Prostate gland (tissue), 1 donor: ENCODE measurements around the gene CALHM2.

Experiments
- POLR2A ChIP-seq: fragments of 450-650 bp; IDR thresholded peaks from one replicate; pipeline ENCODE4 v1.6.1; 2016; ENCODE audit warnings: antibody characterized with exemption, mild to moderate bottlenecking
- POLR2AphosphoS5 ChIP-seq: sonication (generic); formaldehyde crosslinking; IDR thresholded peaks from one replicate; pipeline ENCODE4 v1.6.1; 2017; ENCODE audit warnings: antibody characterized with exemption

DNA sequence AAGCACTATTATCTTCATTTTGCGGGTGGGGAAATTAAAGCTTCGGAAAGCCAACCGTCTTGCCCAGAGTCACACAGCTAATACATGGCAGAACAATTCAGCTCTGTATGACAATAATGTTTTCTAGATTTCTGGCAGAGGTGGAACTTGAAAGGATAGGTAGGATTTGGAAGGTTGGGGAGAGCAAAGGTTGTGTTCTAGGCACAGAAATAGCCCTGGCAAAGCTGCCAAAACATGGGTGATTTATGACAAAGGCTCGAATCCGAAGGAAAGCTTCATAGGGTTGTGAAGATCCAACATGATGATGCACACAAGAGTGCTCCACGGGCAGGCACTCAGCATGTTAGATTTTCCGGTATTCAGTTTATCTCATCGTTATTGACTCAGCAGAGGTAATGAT lies 36.6 kb downstream of the CALHM2 start:
- TF ChIP-seq POLR2AphosphoS5 (no peak), POLR2A (no peak)
